HG02588 (cell line): ENCODE measurements around the gene EIF4B.
A peak's percentile ranks its signal among the peaks of the same experiment; 100 is the strongest.
"Not testable (repeated sequence)": the region's sequence is repeated elsewhere in the genome, so short reads cannot be mapped to it uniquely, and the experiment has no call there.

ENCODE experiments used
- ATAC-seq: cut with Tn5 transposase; IDR thresholded peaks from one replicate; pipeline ENCODE4 v1.9.1; 2021; ENCODE audit warnings: mild to moderate bottlenecking, moderate library complexity; ENCODE audit not compliant: unreplicated experiment

EIF4B gene, protein sequence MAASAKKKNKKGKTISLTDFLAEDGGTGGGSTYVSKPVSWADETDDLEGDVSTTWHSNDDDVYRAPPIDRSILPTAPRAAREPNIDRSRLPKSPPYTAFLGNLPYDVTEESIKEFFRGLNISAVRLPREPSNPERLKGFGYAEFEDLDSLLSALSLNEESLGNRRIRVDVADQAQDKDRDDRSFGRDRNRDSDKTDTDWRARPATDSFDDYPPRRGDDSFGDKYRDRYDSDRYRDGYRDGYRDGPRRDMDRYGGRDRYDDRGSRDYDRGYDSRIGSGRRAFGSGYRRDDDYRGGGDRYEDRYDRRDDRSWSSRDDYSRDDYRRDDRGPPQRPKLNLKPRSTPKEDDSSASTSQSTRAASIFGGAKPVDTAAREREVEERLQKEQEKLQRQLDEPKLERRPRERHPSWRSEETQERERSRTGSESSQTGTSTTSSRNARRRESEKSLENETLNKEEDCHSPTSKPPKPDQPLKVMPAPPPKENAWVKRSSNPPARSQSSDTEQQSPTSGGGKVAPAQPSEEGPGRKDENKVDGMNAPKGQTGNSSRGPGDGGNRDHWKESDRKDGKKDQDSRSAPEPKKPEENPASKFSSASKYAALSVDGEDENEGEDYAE

GRCh38 chr12:53005986-53006809 is at the start of gene EIF4B:
Gene EIF4B (plus strand): TSS chr12:53006456. CDS start chr12:53006484, 28 bp downstream.
- ATAC-seq: peak; percentile 90

DNA sequence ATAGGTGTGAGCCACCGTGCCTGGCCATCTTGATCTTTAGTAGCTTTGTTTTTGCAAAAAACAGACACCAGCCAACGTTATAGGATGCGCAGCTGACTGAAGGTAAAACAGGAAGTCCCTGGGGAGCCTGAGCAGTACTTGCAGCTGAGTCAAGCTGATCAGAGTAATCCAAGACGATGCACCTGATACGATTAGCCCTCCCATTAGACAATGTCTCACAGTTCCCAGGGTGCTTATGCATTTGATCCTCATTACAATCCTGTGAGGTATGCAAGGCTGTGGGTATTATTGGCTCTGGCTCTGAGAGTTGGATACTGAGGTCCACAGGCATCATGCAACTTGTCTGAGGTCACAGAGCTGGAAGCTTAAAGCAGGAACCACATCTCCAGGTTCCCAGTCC is 49.3 kb upstream of the EIF4B start:
- no peak for ATAC-seq

GRCh38 chr12:52964556-52965336 is 41.5 kb upstream of the EIF4B start:
- ATAC-seq: no peak

DNA sequence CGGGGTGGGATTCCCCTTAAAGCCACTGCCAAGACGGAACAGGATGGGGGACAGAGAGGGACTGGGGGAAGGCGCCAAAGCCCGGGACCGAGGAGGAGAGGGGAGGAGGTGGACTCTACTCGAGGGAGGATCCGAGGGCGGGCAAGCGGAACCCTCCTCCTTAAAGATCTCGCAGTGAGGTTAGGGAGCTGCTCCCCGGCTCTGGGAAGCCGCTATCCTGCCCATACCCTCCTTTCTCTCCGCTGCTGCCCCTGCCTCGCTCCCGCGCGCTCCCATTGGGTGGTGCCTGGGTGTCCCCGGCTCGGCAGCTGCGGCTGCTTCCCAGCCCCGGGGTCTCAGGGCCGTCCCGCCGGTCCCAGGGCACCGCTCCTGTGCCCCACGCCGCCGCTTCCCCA is 40.9 kb upstream of the EIF4B start:
- no peak for ATAC-seq

DNA sequence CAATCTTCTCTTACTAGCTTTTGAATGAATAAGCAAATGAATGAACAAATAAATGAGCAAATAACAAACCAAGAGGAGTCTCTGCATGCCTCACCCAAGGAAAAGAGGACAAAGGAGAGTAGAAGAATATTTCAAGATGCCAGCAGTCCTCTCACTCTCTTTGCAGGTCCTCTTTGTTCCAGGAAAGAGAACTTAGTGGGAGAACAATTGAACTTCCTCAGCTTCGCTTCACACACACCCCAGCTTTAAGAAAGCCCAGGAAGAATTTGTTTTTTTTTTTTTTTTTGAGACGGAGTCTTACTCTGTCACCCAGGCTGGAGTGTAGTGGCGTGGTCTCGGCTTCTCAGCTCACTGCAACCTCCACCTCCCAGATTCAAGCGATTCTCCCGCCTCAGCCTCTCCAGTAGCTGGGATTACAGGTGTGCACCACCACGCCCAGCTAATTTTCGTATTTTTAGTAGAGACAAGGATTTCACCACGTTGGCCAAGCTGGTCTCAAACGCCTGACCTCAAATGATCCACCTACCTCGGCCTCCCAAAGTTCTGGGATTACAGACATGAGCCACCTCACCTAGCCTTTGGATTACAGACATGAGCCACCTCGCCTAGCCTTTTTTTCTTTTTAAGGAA is 37.0 kb upstream of the EIF4B start:
- ATAC-seq: no peak

GRCh38 chr12:52969828-52970569 is 36.3 kb upstream of the EIF4B start:
- no peak for ATAC-seq

DNA sequence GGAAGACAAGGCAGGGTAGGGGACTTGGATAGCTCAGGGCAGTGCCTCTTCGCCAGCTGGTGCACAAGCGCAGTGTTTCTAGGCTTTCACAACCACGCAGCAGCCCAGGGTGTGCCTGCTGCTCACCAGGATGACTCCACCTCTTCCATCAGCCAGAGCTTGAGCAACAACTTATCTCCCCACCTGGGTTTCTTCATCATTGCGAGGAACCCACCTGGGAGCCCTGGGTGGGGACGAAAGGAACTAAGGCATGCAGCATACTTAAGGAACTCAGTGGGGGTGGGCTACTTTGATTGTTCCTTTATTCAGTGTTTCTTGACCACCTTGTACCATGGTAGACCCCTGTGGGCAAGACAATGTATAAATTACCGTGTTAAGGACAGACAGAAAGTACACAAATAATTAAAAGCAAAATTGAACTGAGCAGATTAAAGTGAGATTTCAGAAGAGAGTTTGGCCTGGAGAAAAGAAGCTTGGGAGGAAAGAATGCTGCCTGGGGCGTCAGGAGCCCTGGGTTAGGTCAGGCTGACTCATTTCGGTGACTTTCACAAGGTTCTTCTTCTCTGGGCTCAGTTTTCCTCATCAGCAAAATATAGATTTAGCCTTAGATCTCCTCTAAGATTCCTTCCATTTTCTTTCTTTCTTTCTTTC is 34.5 kb upstream of the EIF4B start:
- ATAC-seq: no peak

- no peak for ATAC-seq
Measured at GRCh38 chr12:52975204-52975603, 31.1 kb upstream of the EIF4B start.

DNA sequence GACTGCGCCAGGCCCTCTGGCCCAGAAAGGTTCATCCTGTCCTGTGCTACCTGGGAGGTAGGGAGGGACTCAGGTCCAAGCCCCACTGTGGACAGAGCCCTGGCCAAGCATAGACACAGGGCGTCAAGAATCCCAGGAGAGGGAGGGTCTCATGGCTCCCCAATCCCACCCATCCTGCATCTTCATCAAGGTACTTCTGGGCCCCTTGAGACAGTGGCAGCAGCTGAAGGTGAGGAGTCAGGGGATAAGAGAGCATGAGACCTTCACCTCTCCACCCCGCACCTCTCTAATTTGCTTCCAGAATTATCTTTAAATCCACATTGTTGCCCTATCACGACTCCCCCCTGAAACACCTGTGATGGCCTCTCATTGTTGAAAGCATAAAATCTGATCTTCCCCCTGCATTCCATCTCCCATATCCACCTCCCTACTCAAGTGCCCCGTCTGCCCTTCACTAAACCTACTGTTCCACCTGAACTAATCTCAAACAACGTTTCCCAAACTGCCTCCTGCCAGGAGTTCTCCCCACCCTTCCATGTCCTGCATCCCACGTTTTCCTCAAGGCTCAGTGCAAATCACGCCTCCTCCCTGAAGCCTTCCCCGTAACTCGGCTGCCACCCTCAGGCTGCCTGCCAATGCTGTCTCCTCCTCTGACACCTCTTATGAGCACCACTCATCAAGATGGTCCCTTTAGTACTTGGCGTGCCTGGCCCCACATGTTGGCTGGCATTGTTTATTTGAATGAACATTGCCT is 30.3 kb upstream of the EIF4B start:
- ATAC-seq: no peak

GRCh38 chr12:52976574-52977071 is 29.6 kb upstream of the EIF4B start:
- ATAC-seq: no peak

- ATAC-seq: no peak
Measured at GRCh38 chr12:52977170-52977569, 29.1 kb upstream of the EIF4B start.

DNA sequence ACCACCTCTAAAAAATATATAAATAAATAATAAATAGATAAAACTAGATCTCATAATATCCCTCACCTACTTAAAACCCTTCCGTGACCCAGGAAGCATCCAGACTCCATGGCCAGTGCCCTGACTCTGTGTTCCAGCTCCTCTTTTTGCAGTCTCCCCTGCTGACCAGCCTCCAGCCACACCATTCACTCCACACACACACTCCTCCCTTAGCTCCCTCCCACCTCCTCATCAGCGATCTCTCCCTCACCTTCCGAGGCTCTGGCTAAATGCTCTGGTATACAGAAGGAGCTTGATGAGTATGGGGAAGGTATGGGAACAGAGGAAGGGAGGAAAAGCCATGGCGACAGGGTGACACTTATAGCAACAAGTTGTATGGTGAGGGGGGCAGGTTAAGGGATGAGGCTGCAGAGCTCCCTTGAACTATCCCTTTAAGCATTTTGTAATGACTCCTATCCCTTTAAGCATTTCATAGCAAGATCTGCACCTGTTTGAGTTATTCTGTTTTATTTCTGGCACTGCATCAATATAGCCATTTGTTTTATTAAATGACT is 26.1 kb upstream of the EIF4B start:
- no peak for ATAC-seq

DNA sequence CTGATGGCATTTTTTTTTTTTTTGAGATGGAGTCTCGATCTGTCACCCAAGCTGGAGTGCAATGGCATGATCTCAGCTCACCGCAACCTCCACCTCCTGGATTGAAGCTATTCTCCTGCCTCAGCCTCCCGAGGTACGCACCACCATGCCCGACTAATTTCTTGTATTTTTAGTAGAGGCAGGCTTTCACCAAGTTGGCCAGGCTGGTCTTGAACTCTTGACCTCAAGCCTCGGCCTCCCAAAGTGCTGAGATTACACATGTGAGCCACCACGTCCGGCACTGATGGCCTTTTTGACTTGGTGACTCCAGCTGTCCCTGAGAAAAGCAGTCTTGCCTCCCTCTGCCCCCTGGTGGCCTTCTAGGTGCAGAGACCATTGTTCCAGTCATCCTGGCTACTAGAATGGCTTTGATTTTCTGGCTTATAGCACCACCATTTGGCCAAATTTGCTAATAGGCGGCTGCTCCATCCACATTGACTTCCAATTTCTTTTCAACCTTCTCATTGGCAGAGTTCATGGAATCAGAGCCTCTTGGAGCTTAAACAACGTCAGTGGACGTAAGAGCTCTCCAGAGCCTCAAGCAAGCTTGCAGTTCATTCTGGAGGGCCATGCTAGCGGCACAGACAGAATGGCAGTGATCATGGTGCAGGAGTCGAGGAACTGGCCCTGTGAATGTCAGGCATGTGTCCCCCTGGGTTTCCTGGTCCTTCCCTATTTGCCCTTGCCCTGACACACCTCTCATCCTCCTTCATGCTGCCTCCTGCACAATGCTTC is 25.4 kb upstream of the EIF4B start:
- ATAC-seq: no peak

GRCh38 chr12:52984136-52984535 is 22.1 kb upstream of the EIF4B start:
- ATAC-seq: no peak

GRCh38 chr12:52988898-52989297 is 17.4 kb upstream of the EIF4B start:
- no peak for ATAC-seq

DNA sequence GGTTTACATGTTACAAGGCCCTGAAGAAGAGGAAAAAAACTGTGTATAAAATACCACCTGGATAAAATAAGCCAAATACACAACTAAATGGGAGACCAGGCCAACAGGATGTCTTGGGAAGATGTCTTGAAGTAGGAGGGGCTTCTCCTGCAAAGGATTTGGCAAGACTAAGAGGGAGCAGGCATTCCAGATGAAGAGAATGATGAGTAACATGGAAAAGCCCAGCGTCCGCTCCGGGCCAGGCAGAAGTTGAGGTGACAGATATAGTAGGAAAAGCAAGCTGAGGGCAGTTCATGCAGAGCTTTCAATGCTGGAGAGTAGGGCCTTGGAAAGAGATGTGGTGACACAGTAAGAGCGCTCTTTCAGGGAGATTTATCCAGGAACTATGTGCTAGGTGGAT is 16.1 kb upstream of the EIF4B start:
- no peak for ATAC-seq

GRCh38 chr12:52992240-52992639 is 14.0 kb upstream of the EIF4B start:
- ATAC-seq: not testable (repeated sequence)
